Measurements from ENCODE around the gene NR2C1.

DNA sequence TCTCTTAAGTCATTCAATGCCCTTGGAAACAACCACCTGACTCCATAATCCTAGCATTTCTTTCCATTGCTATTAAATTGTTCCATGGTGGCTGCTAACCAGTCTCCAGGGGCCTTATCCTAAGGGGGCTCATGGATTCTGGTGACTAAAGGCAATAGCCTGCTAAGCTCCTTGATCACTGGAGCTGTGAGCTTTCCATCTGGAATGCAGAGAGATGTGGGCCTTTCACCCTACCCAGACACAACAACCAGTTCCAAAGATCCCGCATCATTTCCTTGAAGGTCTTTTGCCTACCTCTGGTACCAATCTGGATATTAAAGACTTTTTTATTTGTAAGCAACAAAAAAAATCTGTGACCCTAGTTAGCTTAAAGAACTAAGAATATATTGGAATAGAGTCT is 102.9 kb downstream of the NR2C1 start:
- TF ChIP-seq, protein P1, sequence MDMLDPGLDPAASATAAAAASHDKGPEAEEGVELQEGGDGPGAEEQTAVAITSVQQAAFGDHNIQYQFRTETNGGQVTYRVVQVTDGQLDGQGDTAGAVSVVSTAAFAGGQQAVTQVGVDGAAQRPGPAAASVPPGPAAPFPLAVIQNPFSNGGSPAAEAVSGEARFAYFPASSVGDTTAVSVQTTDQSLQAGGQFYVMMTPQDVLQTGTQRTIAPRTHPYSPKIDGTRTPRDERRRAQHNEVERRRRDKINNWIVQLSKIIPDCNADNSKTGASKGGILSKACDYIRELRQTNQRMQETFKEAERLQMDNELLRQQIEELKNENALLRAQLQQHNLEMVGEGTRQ (IDR thresholded peaks at IDR 0.05; ENCODE audit: borderline replicate concordance, low read depth, low read length) = no peak
- no peak for TF ChIP-seq RB1 (IDR thresholded peaks at IDR 0.05; ENCODE audit: borderline replicate concordance)
- no peak for TF ChIP-seq STAT3 (IDR thresholded peaks at IDR 0.05; ENCODE audit: low read depth, low read length)
- TF ChIP-seq ZNF217 (IDR thresholded peaks at IDR 0.05) = no peak

Data from GM12878 (cell line).